Measurements from ENCODE around the gene KIF21A.
A peak's percentile ranks its signal among the peaks of the same experiment; 100 is the strongest.
"Not testable (repeated sequence)": the region's sequence is repeated elsewhere in the genome, so short reads cannot be mapped to it uniquely, and the experiment has no call there.

KIF21A gene

DNA sequence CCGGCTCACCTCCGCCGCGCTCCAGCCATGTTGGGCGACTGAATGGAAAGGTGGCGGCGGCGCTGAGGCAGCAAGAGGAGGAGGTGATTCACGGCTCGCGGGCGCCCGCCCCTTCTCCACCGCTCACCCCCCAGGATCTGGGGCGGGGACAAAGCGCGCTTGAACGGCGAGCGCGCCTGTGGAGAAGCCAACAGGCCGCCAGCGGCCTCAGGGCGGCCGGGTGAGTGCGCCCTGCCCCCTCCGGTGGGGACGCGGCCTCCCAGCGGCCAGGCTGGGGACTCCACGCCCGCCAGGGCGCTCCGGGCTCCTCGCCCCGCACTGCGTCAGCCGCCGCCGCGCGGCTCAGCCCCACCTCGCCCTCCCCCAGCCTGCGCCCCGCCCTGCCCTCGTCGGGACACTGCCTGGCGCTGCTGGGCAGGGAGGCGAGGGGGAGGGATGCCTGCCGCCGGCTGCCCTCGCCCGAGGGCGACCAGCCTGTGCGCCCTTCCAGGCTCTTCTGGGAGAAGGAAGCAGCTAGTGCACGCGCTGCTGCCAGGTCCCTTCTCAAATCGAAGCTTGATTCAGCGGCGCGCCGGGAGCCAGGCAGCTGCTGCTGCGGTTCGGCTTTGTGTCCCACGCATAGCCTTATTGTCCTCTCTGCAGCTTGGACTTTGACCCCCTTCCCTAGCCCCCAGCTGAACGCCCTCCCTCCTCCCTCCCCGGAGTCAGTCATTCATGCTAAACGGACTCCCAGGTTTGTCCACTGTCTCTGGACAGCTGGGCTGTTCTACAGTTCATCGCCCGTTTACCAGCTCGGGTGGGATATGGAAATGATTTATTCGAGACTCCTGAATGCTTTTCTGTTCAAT is at the start of gene KIF21A:
TSS of gene KIF21A (minus strand) at position 40 of the 848 bp plus-strand sequence. CDS start 150 bp downstream, outside the sequence.
- DNase-seq (ENCODE audit: low read depth in 3 of 3) = peak; percentile 73 to 82 (median 78)

GRCh38 chr12:39490500-39491282 is 47.8 kb upstream of the KIF21A start:
- no peak for DNase-seq (ENCODE audit: low read depth in 3 of 3)

DNA sequence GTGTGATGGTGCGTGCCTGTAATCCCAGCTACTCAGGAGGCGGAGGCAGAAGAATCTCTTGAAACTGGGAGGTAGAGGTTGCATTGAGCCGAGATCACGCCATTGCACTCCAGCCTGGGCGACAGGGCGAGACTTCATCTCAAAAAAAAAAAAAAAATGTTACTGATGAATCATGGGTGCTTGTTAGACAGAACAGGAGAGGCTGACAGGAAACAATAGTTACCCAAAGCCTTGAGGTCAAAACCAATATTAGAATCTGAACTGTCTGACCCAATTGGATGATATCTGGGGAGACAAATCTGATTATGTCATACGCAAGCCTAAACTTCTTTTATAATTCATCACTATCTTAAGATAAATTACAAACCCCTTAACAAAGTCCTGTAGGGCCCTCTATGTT is 40.7 kb upstream of the KIF21A start:
- no peak for DNase-seq (ENCODE audit: low read depth in 3 of 3)

GRCh38 chr12:39483042-39483441 is 40.1 kb upstream of the KIF21A start:
- no peak for DNase-seq (ENCODE audit: low read depth in 3 of 3)

DNA sequence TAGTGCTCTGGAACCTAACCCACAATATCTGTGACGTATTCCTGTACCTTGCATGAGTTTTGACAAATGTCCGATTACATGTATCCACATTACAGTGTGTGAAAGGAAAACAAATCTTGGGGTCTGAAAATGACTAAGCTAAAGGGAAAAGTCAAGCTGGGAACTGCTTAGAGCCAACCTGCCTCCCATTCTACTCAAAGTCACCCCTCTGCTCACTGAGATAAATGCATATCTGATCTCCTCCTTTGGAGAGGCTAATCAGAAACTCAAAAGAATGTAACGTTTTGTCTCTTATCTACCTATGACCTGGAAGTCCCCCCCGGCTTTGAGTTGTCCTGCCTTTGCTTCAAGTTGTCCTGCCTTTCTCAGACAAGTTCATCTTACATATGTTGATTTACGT is 34.0 kb upstream of the KIF21A start:
- no peak for DNase-seq (ENCODE audit: low read depth in 3 of 3)

DNA sequence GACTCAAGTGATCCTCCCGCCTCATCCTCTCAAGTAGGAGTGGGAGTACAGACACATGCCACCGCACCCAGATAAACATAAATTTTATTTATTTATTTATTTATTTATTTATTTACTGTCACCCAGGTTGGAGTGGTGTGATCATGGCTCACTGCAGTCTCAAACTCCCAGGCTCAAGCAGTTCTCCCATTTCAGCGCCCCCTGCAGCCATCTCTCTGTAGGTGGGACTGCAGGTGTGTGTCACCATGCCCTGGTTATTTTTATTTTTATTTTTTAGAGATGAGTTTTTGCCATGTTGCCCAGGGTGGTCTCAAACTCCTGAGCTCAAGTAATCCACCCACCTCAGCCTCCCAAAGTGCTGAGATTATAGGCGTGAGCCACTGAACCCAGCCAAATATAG is 33.2 kb upstream of the KIF21A start:
- DNase-seq (ENCODE audit: low read depth in 3 of 3) = no peak

DNA sequence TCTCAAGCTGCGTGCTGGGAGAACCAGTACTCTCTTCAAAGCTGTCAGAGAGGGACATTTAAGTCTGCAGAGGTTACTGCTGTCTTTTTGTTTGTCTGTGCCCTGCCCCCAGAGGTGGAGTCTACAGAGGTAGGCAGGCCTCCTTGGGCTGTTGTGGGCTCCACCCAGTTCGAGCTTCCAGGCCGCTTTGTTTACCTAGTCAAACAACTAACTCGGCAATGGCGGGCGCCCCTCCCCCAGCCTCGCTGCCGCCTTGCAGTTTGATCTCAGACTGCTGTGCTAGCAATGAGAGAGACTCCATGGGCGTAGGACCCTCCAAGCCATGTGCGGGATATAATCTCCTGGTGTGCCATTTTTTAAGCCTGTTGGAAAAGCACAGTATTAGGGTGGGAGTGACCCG is 32.2 kb upstream of the KIF21A start:
- DNase-seq (ENCODE audit: low read depth in 3 of 3) = not testable (repeated sequence)

DNA sequence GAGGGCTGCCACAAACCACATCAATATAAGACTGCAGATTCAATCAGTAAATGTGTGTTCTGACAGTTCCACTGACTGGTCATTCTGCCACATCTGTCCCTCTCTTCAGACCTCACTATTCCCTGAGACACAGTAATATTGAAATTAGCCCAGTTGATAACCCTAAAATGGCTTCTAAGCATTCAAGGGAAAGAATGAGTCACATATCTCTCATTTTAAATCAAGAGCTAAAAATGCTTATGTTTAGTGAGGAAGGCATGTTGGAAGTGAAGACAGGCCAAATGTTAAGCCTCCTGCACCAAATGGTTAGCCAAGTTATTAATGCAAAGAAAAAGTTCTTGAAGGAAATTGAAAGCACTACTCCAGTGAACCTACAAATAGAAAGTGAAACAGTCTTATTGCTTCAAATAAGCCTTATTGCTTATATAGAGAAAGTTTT is 24.5 kb upstream of the KIF21A start:
- DNase-seq (ENCODE audit: low read depth in 3 of 3) = no peak

DNA sequence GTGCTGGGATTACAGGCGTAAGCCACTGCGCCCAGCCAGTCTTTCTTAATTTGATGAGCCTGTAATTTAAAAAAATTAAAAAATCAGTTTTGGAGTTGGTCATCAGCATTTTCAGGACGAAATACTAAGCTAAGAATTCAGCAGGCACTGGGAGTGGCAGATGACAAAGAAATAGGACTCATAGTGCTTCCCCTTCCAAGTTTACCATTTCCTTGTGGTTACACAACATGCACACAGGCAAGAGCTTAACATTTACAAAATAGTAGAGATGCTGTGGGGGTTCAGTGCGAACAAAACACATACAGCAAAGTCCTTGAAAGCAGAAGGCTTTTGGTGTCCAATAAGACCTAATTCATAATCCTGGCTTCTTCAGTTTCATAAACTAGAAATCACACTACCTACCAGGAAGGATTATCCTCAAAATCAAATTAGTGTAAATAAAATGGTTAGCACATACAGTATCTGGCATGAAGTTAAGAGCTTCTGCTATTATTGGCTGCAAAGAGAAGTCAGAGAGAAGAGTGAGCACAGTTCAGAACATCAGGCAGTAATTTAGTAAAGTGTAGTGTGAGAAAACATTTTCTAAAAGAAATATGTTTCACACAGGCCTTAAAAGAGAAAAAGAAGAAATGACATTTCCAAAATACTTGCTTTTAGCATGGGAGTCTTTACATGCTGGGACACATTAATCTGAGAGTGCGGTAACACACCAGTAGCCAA is 22.2 kb upstream of the KIF21A start:
- DNase-seq (ENCODE audit: low read depth in 3 of 3) = no peak

DNA sequence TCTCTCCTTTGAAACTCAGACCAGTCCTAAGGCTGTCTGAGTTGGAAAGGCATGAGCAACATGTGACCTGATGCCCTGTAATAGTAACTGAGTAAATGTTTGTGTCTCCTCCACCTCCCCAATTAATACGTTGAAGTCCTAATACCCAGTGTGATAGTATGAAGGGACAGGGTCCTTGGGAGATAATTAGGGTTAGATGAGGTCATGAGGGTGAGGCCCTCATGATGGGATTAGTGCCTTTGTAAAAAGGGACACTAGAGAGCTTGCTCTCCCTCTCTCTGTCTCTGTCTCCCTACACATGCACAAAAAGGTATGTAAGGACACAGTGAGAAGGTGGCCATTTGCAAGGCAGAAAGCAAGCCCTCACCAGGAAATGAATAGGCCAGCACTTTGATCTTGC is 18.1 kb upstream of the KIF21A start:
- DNase-seq (ENCODE audit: low read depth in 3 of 3) = no peak

- DNase-seq (ENCODE audit: low read depth in 3 of 3) = no peak
Observed at GRCh38 chr12:39459027-39459434, 16.1 kb upstream of the KIF21A start.

DNA sequence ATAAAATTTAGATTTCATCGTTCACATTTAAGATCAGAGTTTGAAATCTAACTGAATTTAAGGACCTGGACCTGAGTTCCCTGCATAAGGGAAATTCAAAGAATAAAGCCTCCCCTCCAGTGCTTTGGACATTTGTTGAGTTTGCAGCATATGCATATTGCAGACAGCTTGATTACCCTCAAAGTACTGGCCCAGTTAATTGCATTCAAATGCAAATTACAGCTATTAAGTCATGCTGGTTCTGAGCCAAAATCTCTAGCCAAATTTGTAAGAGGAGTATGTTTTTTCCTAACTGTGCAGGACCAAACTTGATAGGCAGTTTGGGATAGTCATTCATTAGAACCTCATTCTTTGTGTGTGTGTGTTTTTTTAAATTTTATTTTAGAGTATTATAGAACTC is 9.1 kb upstream of the KIF21A start:
- no peak for DNase-seq (ENCODE audit: low read depth in 3 of 3)

DNA sequence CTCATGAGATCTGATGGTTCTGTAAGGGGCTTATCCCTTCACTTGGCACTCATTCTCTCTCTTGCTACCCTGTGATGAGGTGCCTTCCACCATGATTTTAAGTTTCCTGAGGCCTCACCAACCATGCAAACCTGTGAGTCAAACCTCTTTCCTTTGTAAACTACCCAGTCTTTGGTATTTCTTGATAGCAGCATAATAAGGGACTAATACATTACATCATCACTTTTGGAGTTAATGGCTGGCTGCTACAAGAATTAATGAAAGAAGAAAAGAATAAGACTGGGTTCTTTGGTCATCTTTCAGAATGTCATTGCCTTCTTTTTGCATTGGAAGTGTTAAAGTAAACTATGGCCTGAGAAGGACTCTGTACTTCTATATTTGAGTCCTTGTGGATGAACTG is 5.1 kb upstream of the KIF21A start:
- no peak for DNase-seq (ENCODE audit: low read depth in 3 of 3)

GRCh38 chr12:39443929-39444209 is 949 bp upstream of the KIF21A start:
- DNase-seq (ENCODE audit: low read depth in 3 of 3) = no peak

DNA sequence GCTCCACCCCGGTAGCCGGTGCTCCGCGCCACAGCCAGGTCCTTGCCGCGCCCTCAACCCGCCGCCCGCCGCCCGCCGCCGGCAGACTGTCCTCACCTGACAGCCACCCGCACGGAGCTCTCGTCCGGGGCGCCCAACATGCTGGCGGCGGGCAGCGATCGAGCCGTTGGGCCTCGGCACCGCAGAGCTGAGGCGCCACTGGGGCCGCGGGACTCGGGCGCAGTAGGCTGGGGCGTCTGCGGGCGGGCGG is 164 bp downstream of the KIF21A start:
- no peak for DNase-seq (ENCODE audit: low read depth in 3 of 3)

GRCh38 chr12:39441963-39442830 is 723 bp downstream of the KIF21A start:
- peak in 2 of 3 donors; percentile 14 to 17 for DNase-seq (ENCODE audit: low read depth in 3 of 3)

GRCh38 chr12:39441189-39441962 is 1.5 kb downstream of the KIF21A start:
- no peak for DNase-seq (ENCODE audit: low read depth in 3 of 3)

- no peak for DNase-seq (ENCODE audit: low read depth in 3 of 3)
Observed at GRCh38 chr12:39440781-39441180, 2.1 kb downstream of the KIF21A start.

GRCh38 chr12:39440101-39440500 is 2.8 kb downstream of the KIF21A start:
- no peak for DNase-seq (ENCODE audit: low read depth in 3 of 3)

DNA sequence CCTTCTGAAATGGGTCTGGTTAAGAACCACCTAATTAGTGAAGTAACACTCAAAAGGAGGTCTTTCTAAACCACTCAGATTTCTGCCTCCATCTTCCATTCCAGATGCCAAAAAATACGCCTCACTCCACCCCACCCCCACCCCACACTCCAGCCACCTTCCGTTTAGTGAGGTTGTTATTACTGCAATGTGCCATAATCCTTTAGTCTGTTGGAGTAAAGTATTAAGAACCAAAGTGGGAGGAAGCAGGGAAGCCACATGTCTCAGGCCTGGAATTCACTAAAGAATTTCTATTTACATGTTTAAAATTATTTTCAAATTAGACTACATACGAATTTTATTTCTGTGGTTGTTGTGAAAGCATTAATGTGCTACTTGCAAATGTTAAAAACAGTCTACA is 7.4 kb downstream of the KIF21A start:
- no peak for DNase-seq (ENCODE audit: low read depth in 3 of 3)

DNA sequence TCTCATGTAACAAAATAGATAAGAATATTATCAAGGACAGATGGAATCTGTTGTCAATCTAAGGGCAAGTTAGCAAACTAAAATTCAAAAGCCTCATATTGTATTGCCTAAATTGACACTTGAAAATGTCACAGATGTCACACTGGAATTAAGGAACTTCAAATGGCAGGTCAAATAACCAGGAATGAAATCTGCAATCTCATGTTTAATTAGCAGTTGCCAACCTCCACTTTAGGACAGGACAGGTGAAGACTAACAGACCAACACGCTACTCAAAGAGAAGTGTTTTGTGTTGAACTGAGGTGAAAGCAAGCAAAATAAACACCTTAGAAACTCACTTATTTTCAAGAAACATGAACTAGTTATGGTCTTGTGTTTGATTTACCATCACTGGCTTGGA is 11.1 kb downstream of the KIF21A start:
- DNase-seq (ENCODE audit: low read depth in 3 of 3) = no peak
